HG02840 (cell line): ENCODE data around the gene GSTCD.
"Not testable (repeated sequence)": the region's sequence is repeated elsewhere in the genome, so short reads cannot be mapped to it uniquely, and the experiment has no call there.

ENCODE experiments used
- ATAC-seq: cut with Tn5 transposase; IDR thresholded peaks from one replicate; pipeline ENCODE4 v1.9.1; 2021; ENCODE audit warnings: mild to moderate bottlenecking, moderate library complexity, moderate number of reproducible peaks; ENCODE audit not compliant: unreplicated experiment, low FRiP score

GSTCD gene

GRCh38 chr4:105714071-105714521, 5.5 kb downstream of the GSTCD start:
- ATAC-seq = peak; percentile 74

- ATAC-seq = no peak
Observed at GRCh38 chr4:105714932-105715331, 6.3 kb downstream of the GSTCD start.

GRCh38 chr4:105715692-105716278, 7.2 kb downstream of the GSTCD start:
- no peak for ATAC-seq

- ATAC-seq = no peak
Observed at GRCh38 chr4:105719204-105719603, 10.6 kb downstream of the GSTCD start.

- ATAC-seq = no peak
Observed at GRCh38 chr4:105725623-105726022, 17.0 kb downstream of the GSTCD start.

- not testable (repeated sequence) for ATAC-seq
Observed at GRCh38 chr4:105729895-105730294, 21.3 kb downstream of the GSTCD start.

GRCh38 chr4:105735217-105735616, 26.6 kb downstream of the GSTCD start:
- ATAC-seq = not testable (repeated sequence)

GRCh38 chr4:105741548-105741947, 33.0 kb downstream of the GSTCD start:
- ATAC-seq = no peak

GRCh38 chr4:105748222-105748621, 39.6 kb downstream of the GSTCD start:
- ATAC-seq = no peak

- ATAC-seq = no peak
Observed at GRCh38 chr4:105751718-105752299, 43.2 kb downstream of the GSTCD start.

- no peak for ATAC-seq
Observed at GRCh38 chr4:105753361-105753760, 44.8 kb downstream of the GSTCD start.

- no peak for ATAC-seq
Observed at GRCh38 chr4:105755375-105755774, 46.8 kb downstream of the GSTCD start.

- ATAC-seq = no peak
Observed at GRCh38 chr4:105758958-105759357, 50.4 kb downstream of the GSTCD start.

- no peak for ATAC-seq
Observed at GRCh38 chr4:105765690-105766407, 57.3 kb downstream of the GSTCD start.

- ATAC-seq = no peak
Observed at GRCh38 chr4:105767579-105767978, 59.0 kb downstream of the GSTCD start.

- not testable (repeated sequence) for ATAC-seq
Observed at GRCh38 chr4:105770524-105770923, 61.9 kb downstream of the GSTCD start.

- ATAC-seq = not testable (repeated sequence)
Observed at GRCh38 chr4:105772065-105772464, 63.5 kb downstream of the GSTCD start.

- not testable (repeated sequence) for ATAC-seq
Observed at GRCh38 chr4:105775760-105776415, 67.3 kb downstream of the GSTCD start.

- ATAC-seq = no peak
Observed at GRCh38 chr4:105780176-105780575, 71.6 kb downstream of the GSTCD start.

GRCh38 chr4:105784761-105785160, 76.2 kb downstream of the GSTCD start:
- no peak for ATAC-seq

- ATAC-seq = no peak
Observed at GRCh38 chr4:105785792-105786191, 77.2 kb downstream of the GSTCD start.
